Measurements from ENCODE around the gene FAAP20.

FAAP20 gene

DNA sequence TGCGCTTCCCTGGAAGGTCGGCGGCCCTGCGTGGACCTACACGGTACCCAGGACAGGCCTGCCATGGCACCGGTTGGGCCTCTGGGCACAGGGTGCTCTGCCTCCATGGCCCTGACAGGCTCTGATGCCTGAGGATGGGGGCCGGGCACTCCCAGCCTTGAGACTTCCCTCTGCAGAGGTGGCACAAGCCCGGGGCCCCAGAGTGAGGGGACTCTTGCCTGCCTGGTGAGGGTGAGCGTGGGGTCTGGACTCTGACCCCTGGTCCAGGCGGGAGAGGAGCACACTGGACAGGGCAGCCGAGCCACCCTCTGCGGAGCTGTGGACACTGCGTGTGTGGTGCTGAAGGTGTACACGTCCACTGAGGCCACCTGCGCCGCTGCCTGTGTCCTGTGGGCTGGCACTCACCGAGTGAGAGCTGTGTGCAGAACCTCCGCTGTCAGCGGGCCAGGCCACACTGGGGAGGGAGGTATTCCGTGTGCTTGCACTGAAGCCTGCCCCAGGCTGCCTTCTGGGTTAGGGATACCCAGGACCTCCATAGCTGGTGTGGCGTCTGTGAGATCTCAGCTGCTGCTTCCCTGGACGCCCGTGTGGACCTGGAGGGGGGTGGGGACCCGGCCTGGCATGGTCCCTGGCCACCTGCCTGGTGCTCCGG lies 43.9 kb upstream of the FAAP20 start:
- H3K36me3 ChIP-seq (ENCODE audit: insufficient read depth, low read length) = no peaks in the 10 kb centered on the region
- H3K79me2 ChIP-seq (ENCODE audit: insufficient read depth, low read length) = peaks cover 93% of the 10 kb centered on the region
- TF ChIP-seq EZH2phosphoT487 (IDR thresholded peaks at IDR 0.05; ENCODE audit: borderline replicate concordance) = no peak
- TF ChIP-seq, protein P1, sequence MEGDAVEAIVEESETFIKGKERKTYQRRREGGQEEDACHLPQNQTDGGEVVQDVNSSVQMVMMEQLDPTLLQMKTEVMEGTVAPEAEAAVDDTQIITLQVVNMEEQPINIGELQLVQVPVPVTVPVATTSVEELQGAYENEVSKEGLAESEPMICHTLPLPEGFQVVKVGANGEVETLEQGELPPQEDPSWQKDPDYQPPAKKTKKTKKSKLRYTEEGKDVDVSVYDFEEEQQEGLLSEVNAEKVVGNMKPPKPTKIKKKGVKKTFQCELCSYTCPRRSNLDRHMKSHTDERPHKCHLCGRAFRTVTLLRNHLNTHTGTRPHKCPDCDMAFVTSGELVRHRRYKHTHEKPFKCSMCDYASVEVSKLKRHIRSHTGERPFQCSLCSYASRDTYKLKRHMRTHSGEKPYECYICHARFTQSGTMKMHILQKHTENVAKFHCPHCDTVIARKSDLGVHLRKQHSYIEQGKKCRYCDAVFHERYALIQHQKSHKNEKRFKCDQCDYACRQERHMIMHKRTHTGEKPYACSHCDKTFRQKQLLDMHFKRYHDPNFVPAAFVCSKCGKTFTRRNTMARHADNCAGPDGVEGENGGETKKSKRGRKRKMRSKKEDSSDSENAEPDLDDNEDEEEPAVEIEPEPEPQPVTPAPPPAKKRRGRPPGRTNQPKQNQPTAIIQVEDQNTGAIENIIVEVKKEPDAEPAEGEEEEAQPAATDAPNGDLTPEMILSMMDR (conservative IDR thresholded peaks at IDR 0.05; ENCODE audit: low read length) = no peak
- H3K4me2 ChIP-seq (ENCODE audit: low read depth, low read length, poor library complexity, severe bottlenecking) = no peak overlapping the region
- peaks cover 41% of the 10 kb centered on the region for H4K20me1 ChIP-seq (ENCODE audit: insufficient read depth, low read length, poor library complexity, severe bottlenecking)
- H3K4me3 ChIP-seq (ENCODE audit: low read length, poor library complexity, severe bottlenecking) = no peak overlapping the region
- peaks cover 24% of the 10 kb centered on the region for H3K4me1 ChIP-seq (ENCODE audit: insufficient read depth, low read length, poor library complexity, severe bottlenecking)
- H2AFZ ChIP-seq (ENCODE audit: low read length) = no peak overlapping the region
- H3K27me3 ChIP-seq (ENCODE audit: insufficient read depth, low read length, poor library complexity, severe bottlenecking) = no peaks in the 10 kb centered on the region
- no peaks in the 10 kb centered on the region for H3K9me3 ChIP-seq (ENCODE audit: insufficient read depth, low read depth, low read length)
- H3K9ac ChIP-seq (ENCODE audit: low read depth, low read length, poor library complexity, severe bottlenecking) = no peak overlapping the region
- no peaks in the 10 kb centered on the region for H3K9me2 ChIP-seq (replicated peaks; ENCODE audit: low read depth, low read length)
- no peaks in the 10 kb centered on the region for H3F3A ChIP-seq (ENCODE audit: low read depth)

DNA sequence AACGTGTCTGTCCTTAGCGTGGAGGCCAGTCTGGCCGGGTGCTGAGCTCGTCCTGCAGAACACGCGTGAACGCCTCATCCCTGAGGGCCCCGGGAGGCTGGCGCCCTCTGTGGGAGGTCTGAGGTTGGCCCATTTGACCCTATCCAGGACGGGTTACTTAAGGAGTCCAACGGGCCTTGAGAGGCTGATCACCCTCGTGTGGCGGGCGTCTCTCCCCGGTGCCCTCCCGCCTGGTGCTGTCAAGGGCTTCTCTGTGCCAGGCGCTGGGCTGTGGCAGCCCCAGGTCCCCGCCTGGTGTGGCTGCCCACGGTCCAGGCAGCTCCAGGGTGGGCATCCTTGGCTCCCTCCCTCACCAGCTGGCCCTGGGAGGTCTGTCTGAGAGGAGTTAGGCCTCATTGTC lies 43.2 kb upstream of the FAAP20 start:
- no peak overlapping the region for H3K4me2 ChIP-seq (ENCODE audit: low read depth, low read length, poor library complexity, severe bottlenecking)
- H3K4me1 ChIP-seq (ENCODE audit: insufficient read depth, low read length, poor library complexity, severe bottlenecking) = peaks cover 31% of the 10 kb centered on the region
- no peaks in the 10 kb centered on the region for H3K9me2 ChIP-seq (replicated peaks; ENCODE audit: low read depth, low read length)
- H3F3A ChIP-seq (ENCODE audit: low read depth) = no peaks in the 10 kb centered on the region
- no peak overlapping the region for H2AFZ ChIP-seq (ENCODE audit: low read length)
- TF ChIP-seq EZH2phosphoT487 (IDR thresholded peaks at IDR 0.05; ENCODE audit: borderline replicate concordance) = no peak
- TF ChIP-seq, protein P1 (conservative IDR thresholded peaks at IDR 0.05; ENCODE audit: low read length) = peak; percentile 43
- H3K9ac ChIP-seq (ENCODE audit: low read depth, low read length, poor library complexity, severe bottlenecking) = no peak overlapping the region
- H3K79me2 ChIP-seq (ENCODE audit: insufficient read depth, low read length) = peaks cover 93% of the 10 kb centered on the region
- H4K20me1 ChIP-seq (ENCODE audit: insufficient read depth, low read length, poor library complexity, severe bottlenecking) = peaks cover 48% of the 10 kb centered on the region
- no peak overlapping the region for H3K4me3 ChIP-seq (ENCODE audit: low read length, poor library complexity, severe bottlenecking)
- H3K36me3 ChIP-seq (ENCODE audit: insufficient read depth, low read length) = no peaks in the 10 kb centered on the region
- no peaks in the 10 kb centered on the region for H3K9me3 ChIP-seq (ENCODE audit: insufficient read depth, low read depth, low read length)
- H3K27me3 ChIP-seq (ENCODE audit: insufficient read depth, low read length, poor library complexity, severe bottlenecking) = no peaks in the 10 kb centered on the region

DNA sequence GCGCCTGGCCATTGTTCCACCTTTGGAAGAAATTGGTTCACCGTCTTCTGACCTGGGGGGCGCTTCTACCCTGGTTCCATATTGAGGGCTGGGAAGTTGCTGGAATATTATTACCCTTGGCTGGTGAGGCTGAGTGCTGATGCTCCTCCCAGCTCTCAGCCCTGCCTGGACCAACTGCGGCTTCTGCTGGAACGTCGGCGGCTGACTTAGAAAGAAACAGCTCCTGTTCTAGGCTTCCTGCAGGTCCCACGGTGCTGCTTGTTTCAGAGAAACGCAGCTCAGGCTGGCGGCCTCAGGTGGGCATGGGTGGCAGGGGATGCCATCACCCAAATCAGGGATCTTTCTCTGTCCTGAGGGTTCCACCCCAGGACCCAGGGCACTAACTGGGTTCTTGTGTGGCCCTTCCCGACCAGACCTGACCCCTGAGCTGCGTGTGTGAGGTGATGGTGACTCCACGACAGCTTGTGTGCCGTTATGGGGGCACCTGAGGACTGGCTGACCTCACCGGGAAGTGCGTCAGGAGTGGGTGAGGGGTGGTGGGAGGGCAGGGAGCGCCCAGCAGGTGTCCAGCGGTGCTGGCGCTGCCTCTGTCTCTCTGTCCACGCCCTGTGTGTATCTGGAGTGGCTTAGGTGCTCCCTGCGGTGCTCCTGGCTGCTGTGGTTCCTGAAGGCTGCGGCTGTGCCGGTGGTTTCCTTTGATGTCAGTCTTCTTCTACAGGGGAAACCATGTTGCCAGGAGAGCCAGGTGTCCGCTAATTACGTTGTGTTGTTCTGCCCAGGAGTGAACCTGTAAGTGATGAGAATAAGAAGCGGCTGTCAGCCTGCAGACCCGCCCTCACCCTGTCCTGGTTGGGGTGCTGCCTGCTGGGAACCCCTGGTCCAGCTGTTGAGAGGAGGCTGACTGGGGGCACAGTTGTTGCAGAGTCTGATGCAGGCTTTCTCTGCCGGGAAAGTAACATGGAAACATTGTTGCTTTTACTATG lies 42.4 kb upstream of the FAAP20 start:
- Histone ChIP-seq H3K9ac (ENCODE audit: low read depth, low read length, poor library complexity, severe bottlenecking) (no peak overlapping the region), H3K4me2 (ENCODE audit: low read depth, low read length, poor library complexity, severe bottlenecking) (peak overlapping the region; percentile 32), H3K9me3 (ENCODE audit: insufficient read depth, low read depth, low read length) (no peaks in the 10 kb centered on the region), H3K27me3 (ENCODE audit: insufficient read depth, low read length, poor library complexity, severe bottlenecking) (no peaks in the 10 kb centered on the region), H3F3A (ENCODE audit: low read depth) (no peaks in the 10 kb centered on the region), H3K9me2 (replicated peaks; ENCODE audit: low read depth, low read length) (no peaks in the 10 kb centered on the region), H3K4me1 (ENCODE audit: insufficient read depth, low read length, poor library complexity, severe bottlenecking) (peaks cover 38% of the 10 kb centered on the region), H3K36me3 (ENCODE audit: insufficient read depth, low read length) (no peaks in the 10 kb centered on the region), H3K79me2 (ENCODE audit: insufficient read depth, low read length) (peaks cover 93% of the 10 kb centered on the region), H4K20me1 (ENCODE audit: insufficient read depth, low read length, poor library complexity, severe bottlenecking) (peaks cover 55% of the 10 kb centered on the region), H3K4me3 (ENCODE audit: low read length, poor library complexity, severe bottlenecking) (no peak overlapping the region), H2AFZ (ENCODE audit: low read length) (no peak overlapping the region)
- TF ChIP-seq, protein P1 (conservative IDR thresholded peaks at IDR 0.05; ENCODE audit: low read length) = no peak
- TF ChIP-seq EZH2phosphoT487 (IDR thresholded peaks at IDR 0.05; ENCODE audit: borderline replicate concordance) = no peak

Data from Loucy (cell line).